GM12874 (cell line): ENCODE data around the gene POU3F3.

Experiments
- CTCF ChIP-seq: IDR thresholded peaks from 2 replicates; pipeline ENCODE4 v1.5.1; 2011; ENCODE audit warnings: low read depth, mild to moderate bottlenecking, control low read depth, low read length, moderate library complexity; ENCODE audit not compliant: insufficient read depth

Gene POU3F3

GRCh38 chr2:104859291-104859765 is 5.4 kb downstream of the POU3F3 start:
- no peak for TF ChIP-seq CTCF

- TF ChIP-seq CTCF: no peak
Observed at GRCh38 chr2:104859766-104860450, 6.0 kb downstream of the POU3F3 start.

- TF ChIP-seq CTCF: no peak
Observed at GRCh38 chr2:104860451-104860790, 6.5 kb downstream of the POU3F3 start.

GRCh38 chr2:104861351-104862057 is 7.6 kb downstream of the POU3F3 start:
- no peak for TF ChIP-seq CTCF

- no peak for TF ChIP-seq CTCF
Observed at GRCh38 chr2:104862058-104862941, 8.4 kb downstream of the POU3F3 start.

- TF ChIP-seq CTCF: no peak
Observed at GRCh38 chr2:104863146-104863467, 9.2 kb downstream of the POU3F3 start.
